SH-SY5Y (cell line): ENCODE data around the gene MYL12B.

Experiments
- GATA2 ChIP-seq: IDR thresholded peaks from 2 replicates; pipeline ENCODE4 v1.6.1; 2011; ENCODE audit warnings: mild to moderate bottlenecking, low read depth, low read length
- GATA3 ChIP-seq: IDR thresholded peaks from 2 replicates; pipeline ENCODE4 v1.6.1; 2011; ENCODE audit warnings: low read depth, mild to moderate bottlenecking, low read length, moderate library complexity

- no peak for TF ChIP-seq GATA2
- TF ChIP-seq GATA3 = no peak
Observed at GRCh38 chr18:3306391-3306790, 44.5 kb downstream of the MYL12B start.
